K562 (cell line): ENCODE measurements around the gene MYADML2. TPM values are rescaled to one million over a fixed set of nuclear protein-coding genes. Genes with fewer than 3 reads are reported as not detected.

ENCODE experiments used
- ATAC-seq: fragments of 200-7000 bp; cut with Tn5 transposase; 3 replicates; pipeline ENCODE4 v1.9.1; 2020; ENCODE audit warnings: moderate library complexity
- BruUV-seq: library from RNA; stranded (reverse); fragments of 400-500 nt; replicated peaks from 2 replicates; lab custom pipeline; 2021; lab: Mats Ljungman, UMichigan
- CTCF ChIA-PET: fragments of 300-600 bp; formaldehyde crosslinking; extraction: SDS; loops from one replicate; lab custom pipeline; 2021; ENCODE audit warnings: low intra/inter-chr PET ratio; lab: Yijun Ruan, JAX
- POLR2A ChIA-PET: fragments of 300-600, 350-650 bp; sonication (Branson Sonifier 250); formaldehyde crosslinking; extraction: SDS; loops from one replicate; lab custom pipeline; 2021; ENCODE audit warnings: antibody characterized with exemption, inconsistent platforms; lab: Yijun Ruan, JAX
- DNase-seq, 4 experiments: peaks; one replicate each; pipeline versions ENCODE4 v3.0.0 to v3.0.0-alpha.2; 2011 to 2018; ENCODE audit warnings: low spot score in 3 of 4, mixed read lengths in 3 of 4; ENCODE audit errors: extremely low read depth in 1 of 4
- FAIRE-seq: peaks from 2 replicates; lab custom pipeline; 2011; peaks lifted over from hg19 to GRCh38; lab: Jason Lieb, UNC
- H2AFZ ChIP-seq: 2 replicates; pipeline ENCODE4 v1.6.0; 2011; ENCODE audit warnings: low read depth, low read length, control low read depth, inconsistent platforms
- H3K27ac ChIP-seq: fragments of 200-600 bp; 3 replicates; pipeline ENCODE4 v1.8.0; 2011; ENCODE audit warnings: low read depth, mild to moderate bottlenecking, control low read depth, inconsistent platforms, low read length, moderate library complexity, mixed read lengths; ENCODE audit errors: extremely low read depth
- H3K27me3 ChIP-seq, 2 experiments: fragments of 300-600 bp in 1 of 2; 2 replicates in 1 of 2; 3 replicates in 1 of 2; pipeline versions ENCODE4 v1.6.0 to v1.8.0; 2011; ENCODE audit warnings: inconsistent platforms in 2 of 2, low read length in 2 of 2, mild to moderate bottlenecking in 1 of 2, mixed read lengths in 1 of 2, moderate library complexity in 1 of 2; ENCODE audit not compliant: control insufficient read depth in 2 of 2, insufficient read depth in 2 of 2
- H3K36me3 ChIP-seq: fragments of 300-600 bp; 3 replicates; pipeline ENCODE4 v1.8.0; 2011; ENCODE audit warnings: mild to moderate bottlenecking, low read length, inconsistent platforms; ENCODE audit not compliant: control insufficient read depth, insufficient read depth
- H3K4me1 ChIP-seq, 2 experiments: fragments of 200-600 bp in 1 of 2; replicated peaks in 1 of 2; 2 replicates in 1 of 2; 3 replicates in 1 of 2; pipeline versions ENCODE4 v1.5.1 to v1.8.0; 2011; ENCODE audit warnings: inconsistent platforms in 2 of 2, low read length in 2 of 2, mild to moderate bottlenecking in 1 of 2, mixed read lengths in 1 of 2, moderate library complexity in 1 of 2; ENCODE audit not compliant: control insufficient read depth in 2 of 2, insufficient read depth in 2 of 2
- H3K4me2 ChIP-seq: 2 replicates; pipeline ENCODE4 v1.6.1; 2011; ENCODE audit warnings: low read length, control low read depth, inconsistent platforms, mixed read lengths; ENCODE audit not compliant: insufficient read depth
- H3K4me3 ChIP-seq: fragments of 200-600 bp; sonication (generic), shearing (Covaris generic); 2 replicates; pipeline ENCODE4 v1.5.1; 2016; ENCODE audit warnings: control low read depth, inconsistent platforms
- H3K79me2 ChIP-seq: fragments of 200-600 bp; 3 replicates; pipeline ENCODE4 v1.8.0; 2011; ENCODE audit warnings: low read length, inconsistent platforms; ENCODE audit not compliant: control insufficient read depth, insufficient read depth
- H3K9ac ChIP-seq, 2 experiments: 2 replicates each; pipeline versions ENCODE4 v1.6.0 to v1.6.1; 2011; ENCODE audit warnings: low read depth in 2 of 2, low read length in 2 of 2, control low read depth in 1 of 2, inconsistent platforms in 1 of 2, mild to moderate bottlenecking in 1 of 2, mixed read lengths in 1 of 2; ENCODE audit not compliant: insufficient read depth in 1 of 2
- H3K9me1 ChIP-seq: one replicate; pipeline ENCODE4 v1.6.0; 2011; ENCODE audit warnings: inconsistent platforms, mild to moderate bottlenecking, low read length, moderate library complexity; ENCODE audit not compliant: control insufficient read depth, insufficient read depth
- H3K9me3 ChIP-seq: replicated peaks from 2 replicates; pipeline ENCODE4 v1.5.1; 2011; ENCODE audit warnings: low read depth, low read length, inconsistent platforms; ENCODE audit not compliant: control insufficient read depth, insufficient read depth
- H4K20me1 ChIP-seq: replicated peaks from 2 replicates; pipeline ENCODE4 v1.6.1; 2011; ENCODE audit warnings: low read length, inconsistent platforms, mixed read lengths; ENCODE audit not compliant: control insufficient read depth, insufficient read depth
- CBFA2T3 ChIP-seq: fragments of 450-650 bp; IDR thresholded peaks from 2 replicates; pipeline ENCODE4 v1.6.1; 2017
- CEBPG ChIP-seq, 3 experiments: fragments of 200-800 bp in 1 of 3; sonication (Bioruptor generic) in 1 of 3; sonication (generic) in 1 of 3; formaldehyde crosslinking in 1 of 3; IDR thresholded peaks in 2 of 3; conservative IDR thresholded peaks in 1 of 3; 2 replicates each; pipeline versions ENCODE4 v1.6.1 to v1.8.0; 2016 to 2022; ENCODE audit warnings: missing compliant biosample characterization in 2 of 3, missing genetic modification characterization in 2 of 3, mild to moderate bottlenecking in 1 of 3, missing genetic modification reagents in 1 of 3
- CREM ChIP-seq: IDR thresholded peaks from 2 replicates; pipeline ENCODE4 v1.6.1; 2014; ENCODE audit warnings: antibody characterized with exemption, low read depth
- ELF4 ChIP-seq: fragments of 450-650 bp; formaldehyde crosslinking; IDR thresholded peaks from 2 replicates; pipeline ENCODE4 v1.4.0; 2022; ENCODE audit warnings: missing genetic modification characterization
- HNRNPL ChIP-seq: fragments of 200-400 bp; formaldehyde crosslinking; IDR thresholded peaks from 2 replicates; pipeline ENCODE4 v1.6.1; 2017; ENCODE audit warnings: low read depth, mild to moderate bottlenecking, low read length
- KDM1A ChIP-seq, 2 experiments: fragments of 450-650 bp; IDR thresholded peaks; 2 replicates each; pipeline ENCODE4 v1.6.1; 2016; ENCODE audit warnings: mild to moderate bottlenecking in 2 of 2
- KLF6 ChIP-seq: fragments of 250-450 bp; sonication (Bioruptor Pico); IDR thresholded peaks from 2 replicates; pipeline ENCODE4 v1.4.0; 2020; ENCODE audit warnings: mild to moderate bottlenecking, moderate library complexity, borderline replicate concordance
- MEF2A ChIP-seq: IDR thresholded peaks from 2 replicates; pipeline ENCODE4 v1.6.1; 2011; ENCODE audit warnings: low read depth, mild to moderate bottlenecking, low read length, moderate library complexity; ENCODE audit not compliant: control insufficient read depth
- RBFOX2 ChIP-seq: fragments of 200-400 bp; formaldehyde crosslinking; IDR thresholded peaks from 2 replicates; pipeline ENCODE4 v1.6.1; 2017; ENCODE audit warnings: low read depth, mild to moderate bottlenecking, low read length, moderate library complexity
- ZFP36 ChIP-seq: fragments of 150-350 bp; IDR thresholded peaks from 2 replicates; pipeline ENCODE4 v1.6.1; 2018; ENCODE audit warnings: low read length, low read depth; ENCODE audit not compliant: partially characterized antibody
- WGBS: fragments of 100-300 bp; shearing (Covaris generic); methylation state at CpG from one replicate; pipeline ENCODE4 v1.1.6; 2016; ENCODE audit warnings: low coverage, mixed read lengths; ENCODE audit not compliant: insufficient coverage; ENCODE audit errors: missing lambda C conversion rate; 5-methylcytosine and 5-hydroxymethylcytosine counted together
- in situ Hi-C: fragments of 300-500 bp; cut with MboI; formaldehyde crosslinking; loops from 4 replicates; pipeline ENCODE4 v1.15.0; 2018; ENCODE audit warnings: inconsistent platforms, mixed read lengths
- intact Hi-C: fragments of 100-400 bp; cut with micrococcal nuclease; formaldehyde crosslinking; loops from 2 replicates; pipeline ENCODE4 v1.14.2; 2022
- polyA plus RNA-seq, 8 experiments: library from polyadenylated mRNA; depleted of rRNA in 4 of 8; stranded (reverse) in 5 of 8; unstranded in 3 of 8; fragments of >200 nt; fragmentation: Nextera tagmentation in 2 of 8; fragmentation: Illumina TruSeq in 1 of 8; extraction: Ambion mirVana in 2 of 8; extraction: Trizol in 1 of 8; gene quantifications; 2 replicates each; pipeline versions ENCODE4 v1.2.1 to v1.2.3, GENCODE V29; 2011 to 2014; ENCODE audit warnings: inconsistent platforms in 1 of 8, missing spikeins in 1 of 8
- total RNA-seq, 7 experiments: library from RNA; depleted of rRNA in 6 of 7; stranded (reverse); fragments of >200 nt in 6 of 7; fragmentation: Illumina TruSeq in 2 of 7; extraction: Trizol in 2 of 7; gene quantifications; 2 replicates each; pipeline versions ENCODE4 v1.2.1 to v1.2.3, GENCODE V29; 2011 to 2021; ENCODE audit warnings: low replicate concordance in 1 of 7
- TF ChIP-seq, protein P1 (sequence below): sonication (generic); formaldehyde crosslinking; IDR thresholded peaks from 2 replicates; pipeline ENCODE4 v1.8.0; 2022; ENCODE audit warnings: missing genetic modification reagents, mild to moderate bottlenecking, moderate library complexity, borderline replicate concordance
- TF ChIP-seq, protein P2 (sequence below): fragments of 450-650 bp; IDR thresholded peaks from 2 replicates; pipeline ENCODE4 v1.6.1; 2016
- TF ChIP-seq, protein P3 (sequence below): IDR thresholded peaks from 2 replicates; pipeline ENCODE4 v1.6.1; 2011; ENCODE audit warnings: borderline replicate concordance, low read depth, mild to moderate bottlenecking, moderate library complexity, low read length; ENCODE audit not compliant: insufficient read depth, poor library complexity, severe bottlenecking
- TF ChIP-seq, protein P4 (sequence below): sonication (generic); formaldehyde crosslinking; IDR thresholded peaks from 2 replicates; pipeline ENCODE4 v1.9.0; 2022; ENCODE audit warnings: mild to moderate bottlenecking, missing genetic modification reagents

MYADML2 gene
- total and polyA plus RNA-seq, 9 of the 15 experiments (the other 6 are each of a cell fraction or from before 2014, with no cell fraction given), result not detected

DNA sequence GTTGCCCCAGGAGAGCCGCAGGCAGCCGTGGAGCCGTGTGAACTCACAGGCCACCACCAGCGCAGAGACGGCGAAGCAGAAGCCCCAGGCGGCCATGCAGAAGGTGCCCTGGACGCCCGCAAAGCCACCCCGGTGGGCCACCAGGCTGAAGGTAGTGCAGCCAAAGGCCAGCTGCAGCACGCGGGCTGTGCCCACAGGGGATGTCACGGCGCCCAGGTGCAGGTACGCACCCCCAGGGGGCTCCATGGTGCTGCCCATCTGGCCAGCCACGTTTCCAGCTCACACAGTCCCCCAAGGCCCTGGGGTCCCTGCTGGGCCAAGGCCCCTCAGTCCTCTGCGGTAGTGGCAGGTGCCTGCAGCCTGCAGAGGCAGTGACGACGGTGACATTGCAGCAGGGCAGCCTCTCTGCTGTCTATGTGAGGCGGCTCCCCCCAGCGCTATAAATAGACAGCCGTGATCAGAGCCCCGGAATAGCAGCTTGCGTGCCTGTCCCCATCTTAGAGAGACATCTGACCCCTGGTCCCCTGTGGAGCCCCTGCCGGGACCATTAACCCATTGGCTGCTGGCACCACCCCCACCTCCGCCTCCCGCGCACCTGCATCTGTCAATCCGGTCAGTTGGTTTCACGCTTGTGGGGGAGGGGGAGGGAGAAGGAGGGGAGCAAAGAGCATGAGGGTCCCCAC is 5.4 kb downstream of the MYADML2 start:
- Histone ChIP-seq H3K36me3 (no peaks in the 10 kb centered on the region), H3K9me3 (no peaks in the 10 kb centered on the region), H3K9me1 (no peaks in the 10 kb centered on the region), H3K27me3 (no peaks in the 10 kb centered on the region), H3K27ac (no peak overlapping the region), H3K9ac (peak overlapping the region in 1 of 2 experiments; percentile 55; a peak in 1 of 4 replicates), H2AFZ (peak overlapping the region; percentile 55; the same call in 1 of the 2 replicates), H3K4me2 (peak overlapping the region; percentile 18; the same call in 1 of the 2 replicates), H3K79me2 (peaks cover 5% of the 10 kb centered on the region), H3K4me1 (peaks cover 0 to 52% of the 10 kb centered on the region in 2 experiments; a peak in 3 of 5 replicates), H4K20me1 (no peaks in the 10 kb centered on the region), H3K4me3 (no peak overlapping the region)
- in situ Hi-C loops (no loop called here), intact Hi-C loops (no loop called here)
- DNase-seq (no peak), FAIRE-seq (no peak), ATAC-seq (no peak)
- BruUV-seq, result no TSS peak
- 43% methylated on average over 27 of the region's 30 CpGs for WGBS
- POLR2A ChIA-PET, result interaction anchor here (0.6 to 1.5 kb wide), 4 partner anchors 12 to 306 kb away, joined by 3 to 8 read pairs (median 5); no protein-coding TSS in a partner anchor
- TF ChIP-seq, protein P1, sequence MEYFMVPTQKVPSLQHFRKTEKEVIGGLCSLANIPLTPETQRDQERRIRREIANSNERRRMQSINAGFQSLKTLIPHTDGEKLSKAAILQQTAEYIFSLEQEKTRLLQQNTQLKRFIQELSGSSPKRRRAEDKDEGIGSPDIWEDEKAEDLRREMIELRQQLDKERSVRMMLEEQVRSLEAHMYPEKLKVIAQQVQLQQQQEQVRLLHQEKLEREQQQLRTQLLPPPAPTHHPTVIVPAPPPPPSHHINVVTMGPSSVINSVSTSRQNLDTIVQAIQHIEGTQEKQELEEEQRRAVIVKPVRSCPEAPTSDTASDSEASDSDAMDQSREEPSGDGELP, result 0 out of 2 replicates have a peak, but pooled peaks have one; percentile 20
- TF ChIP-seq, protein P2, sequence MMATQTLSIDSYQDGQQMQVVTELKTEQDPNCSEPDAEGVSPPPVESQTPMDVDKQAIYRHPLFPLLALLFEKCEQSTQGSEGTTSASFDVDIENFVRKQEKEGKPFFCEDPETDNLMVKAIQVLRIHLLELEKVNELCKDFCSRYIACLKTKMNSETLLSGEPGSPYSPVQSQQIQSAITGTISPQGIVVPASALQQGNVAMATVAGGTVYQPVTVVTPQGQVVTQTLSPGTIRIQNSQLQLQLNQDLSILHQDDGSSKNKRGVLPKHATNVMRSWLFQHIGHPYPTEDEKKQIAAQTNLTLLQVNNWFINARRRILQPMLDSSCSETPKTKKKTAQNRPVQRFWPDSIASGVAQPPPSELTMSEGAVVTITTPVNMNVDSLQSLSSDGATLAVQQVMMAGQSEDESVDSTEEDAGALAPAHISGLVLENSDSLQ, result 0 out of 2 replicates have a peak, but pooled peaks have one; percentile 15
- TF ChIP-seq MEF2A (peak; percentile 80; the same call in 1 of the 2 replicates), KLF6 (CRISPR knock-in tag) (no peak), KDM1A (IDR thresholded peaks at IDR 0.05) (peak in 1 of 2 experiments; percentile 73; a peak in 2 of 4 replicates), CBFA2T3 (0 out of 2 replicates have a peak, but pooled peaks have one; percentile 13), CREM (0 out of 2 replicates have a peak, but pooled peaks have one; percentile 4), ZFP36 (no peak), RBFOX2 (0 out of 2 replicates have a peak, but pooled peaks have one; percentile 14), HNRNPL (peak; percentile 70; the same call in 1 of the 2 replicates), ELF4 (CRISPR knock-in tag) (no peak), CEBPG (CRISPR knock-in tag; IDR thresholded peaks at IDR 0.05) (no peak), CEBPG (tag; conservative IDR thresholded peaks at IDR 0.05 in 1 of 2, IDR thresholded peaks at IDR 0.05 in 1 of 2) (no peak)
- TF ChIP-seq, protein P3, sequence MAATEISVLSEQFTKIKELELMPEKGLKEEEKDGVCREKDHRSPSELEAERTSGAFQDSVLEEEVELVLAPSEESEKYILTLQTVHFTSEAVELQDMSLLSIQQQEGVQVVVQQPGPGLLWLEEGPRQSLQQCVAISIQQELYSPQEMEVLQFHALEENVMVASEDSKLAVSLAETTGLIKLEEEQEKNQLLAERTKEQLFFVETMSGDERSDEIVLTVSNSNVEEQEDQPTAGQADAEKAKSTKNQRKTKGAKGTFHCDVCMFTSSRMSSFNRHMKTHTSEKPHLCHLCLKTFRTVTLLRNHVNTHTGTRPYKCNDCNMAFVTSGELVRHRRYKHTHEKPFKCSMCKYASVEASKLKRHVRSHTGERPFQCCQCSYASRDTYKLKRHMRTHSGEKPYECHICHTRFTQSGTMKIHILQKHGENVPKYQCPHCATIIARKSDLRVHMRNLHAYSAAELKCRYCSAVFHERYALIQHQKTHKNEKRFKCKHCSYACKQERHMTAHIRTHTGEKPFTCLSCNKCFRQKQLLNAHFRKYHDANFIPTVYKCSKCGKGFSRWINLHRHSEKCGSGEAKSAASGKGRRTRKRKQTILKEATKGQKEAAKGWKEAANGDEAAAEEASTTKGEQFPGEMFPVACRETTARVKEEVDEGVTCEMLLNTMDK, result peak; percentile 61
- TF ChIP-seq, protein P4, sequence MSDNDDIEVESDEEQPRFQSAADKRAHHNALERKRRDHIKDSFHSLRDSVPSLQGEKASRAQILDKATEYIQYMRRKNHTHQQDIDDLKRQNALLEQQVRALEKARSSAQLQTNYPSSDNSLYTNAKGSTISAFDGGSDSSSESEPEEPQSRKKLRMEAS (CRISPR knock-in tag), result peak; percentile 24; the same call in 1 of the 2 replicates
- CTCF ChIA-PET, result no interaction called here
